ENCODE results near the gene AZIN2.

Gene AZIN2

DNA sequence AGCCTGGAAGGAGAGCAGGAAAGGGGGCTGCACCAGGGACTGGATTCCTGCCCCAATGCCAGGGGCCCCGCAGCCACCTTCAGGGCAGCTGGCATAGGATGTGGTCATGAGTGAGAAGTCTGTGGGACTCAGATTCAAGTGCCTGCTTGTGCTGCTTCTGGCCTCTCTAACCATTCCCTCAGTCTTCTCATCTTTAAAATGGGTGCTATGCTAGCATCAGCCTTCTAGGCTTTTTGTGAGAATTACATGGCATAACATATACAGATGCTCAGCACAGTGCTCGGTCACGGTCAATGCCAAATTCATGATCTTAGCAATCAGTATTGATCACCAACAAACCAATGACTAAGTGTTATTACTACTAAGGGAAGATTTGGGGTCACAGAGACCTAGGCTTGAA, 77.4 kb downstream of the AZIN2 start:
- no peak for DNase-seq

DNA sequence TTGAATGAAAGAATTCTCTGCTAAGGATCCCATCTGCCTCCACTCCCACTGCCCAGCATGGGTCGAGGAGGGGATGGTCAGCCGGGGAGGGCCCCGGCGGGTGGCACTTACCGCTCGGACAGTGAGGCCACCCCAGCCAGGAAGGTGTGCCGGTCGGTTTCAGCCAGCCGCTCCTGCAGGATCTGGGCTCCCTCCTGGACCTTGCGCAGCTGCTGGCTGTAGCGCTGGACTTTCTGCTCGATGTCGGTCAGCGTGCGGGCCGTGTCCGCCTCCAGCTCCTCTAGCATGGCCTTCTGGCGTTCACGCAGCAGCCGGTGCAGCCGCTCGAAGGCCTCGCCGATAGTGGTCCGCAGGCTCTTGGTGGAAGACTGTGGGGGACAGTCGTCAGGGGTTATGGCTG, 78.6 kb downstream of the AZIN2 start:
- no peak for DNase-seq

DNA sequence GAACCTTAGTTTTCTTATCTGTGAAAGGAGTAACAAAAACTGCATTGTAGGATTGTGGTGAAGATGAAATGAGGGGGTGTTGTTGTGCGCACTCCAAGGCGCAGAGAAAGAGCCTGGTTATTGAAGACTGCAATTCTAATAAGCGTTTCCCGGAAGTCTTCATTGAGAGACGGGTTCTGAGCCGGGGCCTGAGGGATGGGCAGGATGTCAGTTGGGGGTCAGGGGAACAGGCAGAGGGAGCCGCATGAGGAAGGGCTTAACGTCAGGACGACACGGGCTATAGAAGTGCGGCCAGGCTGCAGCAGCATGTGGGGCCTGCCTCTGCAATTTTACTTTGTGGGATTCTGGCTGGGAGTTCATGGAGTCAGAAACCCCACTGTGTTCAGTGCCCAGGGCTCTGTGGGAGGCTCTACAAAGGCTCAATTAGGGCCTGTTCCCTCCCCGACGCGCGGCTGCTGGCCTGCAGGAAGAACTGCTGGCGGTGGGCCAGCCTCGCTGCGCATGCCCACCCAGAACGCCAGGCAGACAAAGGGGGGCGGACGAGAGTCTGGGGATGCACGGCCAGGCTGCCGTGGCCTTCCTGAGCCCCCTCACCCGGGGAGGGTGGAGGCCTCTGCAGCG, 80.2 kb downstream of the AZIN2 start:
- no peak for DNase-seq

DNA sequence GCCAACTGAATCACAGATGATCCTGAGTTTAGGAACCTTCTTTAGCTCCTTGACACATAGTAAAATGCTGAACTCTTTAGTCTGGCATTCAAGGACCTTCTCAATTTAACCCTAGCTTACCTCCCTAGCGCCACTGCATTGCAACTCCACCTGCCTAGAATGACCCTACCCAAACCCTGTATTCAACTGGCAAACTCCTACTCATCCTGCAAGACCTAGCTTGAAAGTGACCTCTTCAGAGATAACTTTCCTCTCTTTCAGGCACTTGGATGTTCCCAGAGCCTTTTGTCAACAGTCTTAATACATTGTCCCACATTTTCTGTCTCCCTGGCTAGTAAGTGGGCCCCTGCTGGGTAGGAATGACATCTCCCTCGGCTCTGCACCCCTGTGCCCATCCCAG, 81.2 kb downstream of the AZIN2 start:
- no peak for DNase-seq

DNA sequence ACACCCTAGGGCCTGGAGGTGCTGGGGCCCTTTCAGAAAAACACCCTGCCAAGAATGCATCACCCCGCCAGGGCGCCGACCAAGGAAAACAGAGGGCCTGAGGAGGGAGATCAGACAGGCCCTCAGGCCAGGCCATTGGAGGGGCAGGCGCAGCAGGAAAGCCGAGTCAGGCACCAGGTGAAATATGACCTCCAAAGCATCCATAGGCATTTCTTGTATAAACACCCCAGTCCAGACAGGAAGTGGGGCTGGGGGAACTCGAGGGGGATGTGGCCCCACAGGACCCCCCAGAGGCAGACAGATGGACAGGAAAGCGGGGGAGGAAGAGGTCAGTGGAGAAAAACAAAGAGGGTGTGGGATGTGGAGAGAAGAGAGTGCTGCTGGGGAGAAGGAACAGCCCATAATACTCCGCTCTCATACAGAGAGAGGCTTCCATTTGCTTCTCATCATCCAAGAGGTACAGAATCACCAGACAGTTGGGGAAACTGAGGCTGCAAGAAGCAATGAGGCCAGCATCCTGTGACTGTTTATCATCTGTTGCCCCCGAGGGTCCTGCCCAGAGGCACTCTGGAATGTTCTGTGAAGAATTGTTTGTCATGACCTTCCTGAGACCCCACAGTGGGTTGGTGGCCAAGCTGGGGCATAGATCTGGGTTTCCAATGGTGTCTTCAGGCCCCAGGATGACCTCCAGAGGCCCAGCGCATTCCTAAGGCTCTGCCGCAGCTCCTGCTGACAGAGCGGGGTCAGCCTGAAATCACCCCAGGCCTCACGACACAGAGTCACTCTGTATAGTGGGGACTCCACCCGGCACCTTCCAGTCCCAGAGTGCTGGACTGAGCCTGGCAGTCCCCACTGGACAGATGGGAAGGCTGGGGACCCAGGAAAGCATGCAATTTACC, 82.9 kb downstream of the AZIN2 start:
- DNase-seq = no peak

DNA sequence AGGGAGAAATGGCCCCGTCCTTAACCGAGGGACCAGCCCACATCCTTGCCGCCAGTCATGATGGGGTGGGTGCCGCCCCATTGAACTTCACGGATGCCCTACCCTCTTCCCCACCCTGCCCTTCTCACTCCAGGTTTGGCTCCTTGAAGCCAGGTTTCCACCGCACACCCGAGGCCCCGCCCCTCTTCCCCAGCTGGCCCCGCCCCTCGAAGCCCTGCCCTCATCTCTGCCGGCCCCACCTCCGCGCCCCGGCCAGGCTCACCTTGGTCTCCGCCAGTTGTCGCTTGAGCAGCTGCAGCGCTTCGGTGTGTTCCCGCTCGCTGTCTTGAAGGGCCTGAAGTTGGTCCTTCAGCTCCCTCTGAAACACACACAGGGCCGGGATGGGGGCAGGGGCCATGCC, 84.3 kb downstream of the AZIN2 start:
- no peak for DNase-seq

DNA sequence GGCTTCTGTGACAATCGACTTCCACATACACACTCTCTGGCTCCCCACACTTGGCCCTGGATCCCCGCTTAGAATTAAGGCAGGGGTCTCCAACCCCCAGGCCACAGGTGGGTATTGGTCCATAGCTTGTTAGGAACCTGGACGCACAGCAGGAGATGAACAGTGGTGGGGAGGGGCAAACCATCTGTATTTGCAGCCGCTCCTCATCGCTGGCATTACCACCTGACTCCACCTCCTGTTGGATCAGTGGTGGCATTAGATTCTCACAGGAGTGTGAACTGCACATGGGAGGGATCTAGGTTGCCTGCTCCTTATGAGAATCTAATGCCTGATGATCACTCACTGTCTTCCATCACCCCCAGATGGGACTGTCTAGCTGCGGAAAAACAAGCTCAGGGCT, 84.9 kb downstream of the AZIN2 start:
- DNase-seq = no peak

DNA sequence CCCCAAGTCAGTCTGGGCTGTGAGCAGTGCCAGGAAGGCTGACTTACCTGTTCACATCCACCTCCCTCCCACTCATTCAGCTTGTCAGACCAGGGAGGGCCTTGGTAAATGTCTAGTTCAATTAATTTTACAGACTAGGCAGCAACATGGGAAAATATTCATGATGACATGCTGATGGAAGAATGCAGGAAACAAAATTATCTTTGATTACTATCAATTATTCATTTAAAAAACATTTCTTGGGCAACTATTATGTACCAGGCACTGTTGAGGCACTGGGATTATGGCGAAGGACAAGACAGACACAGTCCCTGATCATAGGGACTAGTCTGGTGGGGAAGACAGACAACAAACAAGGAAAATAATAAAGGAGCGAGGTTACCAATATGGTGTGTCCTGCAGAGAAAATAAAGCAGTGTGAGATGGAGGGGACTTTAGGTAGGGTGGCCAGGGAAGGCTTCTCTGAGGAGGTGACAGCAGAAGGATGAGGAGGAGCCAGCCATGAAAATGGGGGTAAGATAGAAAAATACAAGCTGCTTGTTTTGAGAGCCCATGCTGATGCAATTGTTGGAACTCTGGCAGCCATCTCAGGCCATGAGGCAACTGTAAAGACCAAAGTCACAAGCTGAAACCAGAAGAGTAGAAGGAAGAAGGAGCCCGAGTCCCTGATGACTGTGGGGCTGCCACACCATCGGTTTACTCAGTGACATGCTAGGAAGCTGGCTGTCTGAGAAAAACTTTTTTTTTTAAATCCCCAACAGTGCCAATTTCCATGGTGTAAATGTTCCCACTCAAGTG, 86.9 kb downstream of the AZIN2 start:
- no peak for DNase-seq

DNA sequence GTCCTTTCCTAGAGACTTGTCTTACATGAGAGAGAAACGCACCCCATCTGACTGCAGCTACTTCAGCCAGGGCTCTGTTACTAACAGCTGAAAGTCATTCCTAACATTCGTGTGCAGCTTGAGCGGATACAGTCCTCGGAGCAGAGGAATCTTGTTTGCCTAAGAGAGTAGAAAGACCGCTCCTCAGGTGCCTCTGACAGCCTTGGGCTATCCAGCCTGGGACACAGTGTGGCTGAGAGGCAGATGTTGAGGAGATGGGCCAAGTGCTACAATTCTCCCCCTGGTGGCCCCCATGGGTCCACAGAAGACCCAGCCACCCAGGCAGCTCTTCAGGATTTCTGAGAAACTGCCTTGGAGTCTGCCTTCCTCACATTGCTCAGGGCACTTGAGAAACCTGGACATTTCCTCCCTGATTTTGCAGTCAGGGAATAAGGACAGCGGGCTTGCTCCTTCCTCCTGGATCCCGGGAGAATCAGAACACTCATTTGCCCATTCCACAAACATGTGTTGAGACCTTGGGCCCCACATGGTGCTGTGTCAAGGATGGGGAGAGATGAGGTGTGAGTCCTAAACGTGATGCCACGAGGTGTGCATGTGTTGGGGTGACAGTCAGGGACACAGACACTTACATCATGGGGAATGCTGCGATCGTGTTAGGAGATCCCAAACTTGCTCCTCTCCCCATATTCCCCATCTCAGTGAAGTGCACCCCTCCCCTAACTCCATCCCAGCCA, 87.8 kb downstream of the AZIN2 start:
- no peak for DNase-seq

DNA sequence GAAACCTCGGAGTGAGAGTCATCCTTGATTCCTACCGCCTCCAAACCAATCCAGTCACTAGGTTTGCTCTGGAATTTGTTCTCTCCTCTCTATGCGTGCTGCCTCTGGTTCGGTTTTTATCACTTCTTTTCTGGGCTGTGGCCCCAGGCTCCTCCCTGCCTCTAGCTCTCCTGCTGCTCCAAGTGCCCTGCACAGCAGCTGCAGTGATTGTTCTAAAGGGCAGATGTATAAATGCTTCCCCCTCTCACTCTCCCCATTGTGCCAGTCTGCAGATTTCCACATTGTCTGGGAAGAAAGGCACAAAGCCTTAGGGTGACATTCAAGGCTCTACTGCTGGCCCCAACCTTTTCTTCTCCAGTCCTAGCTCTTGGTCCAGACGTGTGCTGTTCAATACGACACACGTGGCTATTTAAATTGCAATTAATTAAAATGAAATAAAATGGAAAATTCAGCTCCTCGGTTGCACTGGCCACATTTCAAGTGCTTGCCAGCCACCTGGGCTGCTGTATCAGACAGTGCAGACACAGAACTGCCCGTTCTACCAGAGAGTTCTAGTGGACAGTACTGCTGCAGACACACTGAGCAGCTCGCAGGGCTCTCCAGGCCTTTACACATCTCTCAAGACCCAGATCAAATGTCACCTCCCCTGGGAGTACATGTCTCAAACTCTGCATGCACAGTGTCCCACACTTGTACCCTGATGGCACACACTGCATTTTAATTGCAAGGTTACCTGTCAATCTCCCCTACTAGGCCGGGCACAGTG, 88.5 kb downstream of the AZIN2 start:
- no peak for DNase-seq

All from activated CD8-positive, alpha-beta memory T cell treated with anti-CD3 and anti-CD28 coated beads, Interleukin-2, amount 50 U/mL, for 4 hours (primary cell).